Upper lobe of left lung (tissue), 6 donors: ENCODE data around the gene HIVEP3. TPM values are rescaled to one million over a fixed set of nuclear protein-coding genes. Genes with fewer than 3 reads are reported as not detected.

Experiments used
- ATAC-seq, 2 donors: fragments of 200-7000 bp; cut with Tn5 transposase; one replicate each; pipeline ENCODE4 v1.9.1; 2022; ENCODE audit warnings: mild to moderate bottlenecking in 2 of 2, moderate library complexity in 2 of 2; ENCODE audit not compliant: low FRiP score in 2 of 2
- DNase-seq, 2 donors: peaks; one replicate each; pipeline ENCODE4 v3.0.0-alpha.2; 2019 to 2020
- H3K27ac ChIP-seq, 4 donors: fragments of 200-600 bp; sonication (generic); one replicate each; pipeline ENCODE4 v1.5.1; 2016 to 2019
- H3K27me3 ChIP-seq, 4 donors: fragments of 200-600 bp; sonication (generic); one replicate each; pipeline ENCODE4 v1.5.1; 2017 to 2019
- H3K36me3 ChIP-seq, 4 donors: fragments of 200-600 bp; sonication (generic); one replicate each; pipeline ENCODE4 v1.5.1; 2016 to 2019
- H3K4me1 ChIP-seq, 4 donors: fragments of 200-600 bp; sonication (generic); one replicate each; pipeline ENCODE4 v1.5.1; 2018 to 2019
- H3K4me3 ChIP-seq, 4 donors: fragments of 200-600 bp; sonication (generic); one replicate each; pipeline ENCODE4 v1.5.1; 2017 to 2019; ENCODE audit warnings: mild to moderate bottlenecking in 2 of 4, moderate library complexity in 1 of 4
- H3K9me3 ChIP-seq, 4 donors: fragments of 200-600 bp; sonication (generic); one replicate each; pipeline ENCODE4 v1.5.1; 2018 to 2019
- CTCF ChIP-seq, 6 experiments: fragments of 450-650 bp in 4 of 6; fragments of 200-600 bp in 2 of 6; sonication (generic) in 2 of 6; IDR thresholded peaks; one replicate each; pipeline ENCODE4 v1.5.1; 2016 to 2019; ENCODE audit warnings: antibody characterized with exemption in 6 of 6
- EP300 ChIP-seq, 4 donors: sonication (generic); formaldehyde crosslinking; IDR thresholded peaks; one replicate each; pipeline ENCODE4 v1.5.1; 2017; ENCODE audit warnings: antibody characterized with exemption in 4 of 4, control low read depth in 2 of 4
- POLR2A ChIP-seq, 4 donors: fragments of 450-650 bp; IDR thresholded peaks; one replicate each; pipeline ENCODE4 v1.5.1; 2016 to 2017; ENCODE audit warnings: antibody characterized with exemption in 4 of 4, mild to moderate bottlenecking in 2 of 4
- POLR2AphosphoS5 ChIP-seq, 2 donors: sonication (generic); formaldehyde crosslinking; IDR thresholded peaks; one replicate each; pipeline ENCODE4 v1.5.1; 2017; ENCODE audit warnings: antibody characterized with exemption in 2 of 2
- WGBS, 2 donors: methylation state at CpG; one replicate each; pipeline ENCODE4 v1.1.5; 2017 to 2018; 5-methylcytosine and 5-hydroxymethylcytosine counted together
- total RNA-seq, 6 donors: library from RNA; depleted of rRNA in 4 of 6; stranded (reverse); fragments of >200 nt in 4 of 6; gene quantifications; one replicate each; pipeline versions ENCODE4 v1.1.0 to v1.2.1, GENCODE V29; 2016 to 2021
- donor health status: DM: no; HTN: no; CAD: no; lungs with moderate emphysema.
- donor health status: DM: no; HTN: yes; CAD: no; lungs with severe emphysema.

The HIVEP3 gene
- total RNA-seq, 6 donors from 2014 or later, result 9.7 to 23.0 (median 11.6) TPM

GRCh38 chr1:41780916-41781315, 137.8 kb downstream of the HIVEP3 start:
- Histone ChIP-seq H3K36me3 (no peaks in the 10 kb centered on the region), H3K4me1 (peaks cover 11 to 13% (median 12%) of the 10 kb centered on the region in 4 donors), H3K4me3 (no peak overlapping the region), H3K27ac (no peak overlapping the region), H3K9me3 (no peaks in the 10 kb centered on the region), H3K27me3 (no peaks in the 10 kb centered on the region)
- DNase-seq (no peak), ATAC-seq (no peak)
- no peak for TF ChIP-seq POLR2A (IDR thresholded peaks at IDR 0.05)
- no peak for TF ChIP-seq CTCF (IDR thresholded peaks at IDR 0.05)
- no peak for TF ChIP-seq POLR2AphosphoS5 (IDR thresholded peaks at IDR 0.05)
- no peak for TF ChIP-seq EP300 (IDR thresholded peaks at IDR 0.05)
- 98 to 99% methylated on average over 3 of the region's 3 CpGs for WGBS, 2 donors

GRCh38 chr1:41780322-41780721, 138.4 kb downstream of the HIVEP3 start:
- TF ChIP-seq POLR2AphosphoS5 (IDR thresholded peaks at IDR 0.05), result no peak
- TF ChIP-seq CTCF (IDR thresholded peaks at IDR 0.05), result no peak
- no peak for TF ChIP-seq EP300 (IDR thresholded peaks at IDR 0.05)
- TF ChIP-seq POLR2A (IDR thresholded peaks at IDR 0.05), result no peak
- 83 to 96% methylated on average over 1 to 2 of the region's 2 CpGs for WGBS, 2 donors
- Histone ChIP-seq H3K9me3 (no peaks in the 10 kb centered on the region), H3K4me3 (no peak overlapping the region), H3K27me3 (no peaks in the 10 kb centered on the region), H3K4me1 (peaks cover 11 to 13% (median 12%) of the 10 kb centered on the region in 4 donors), H3K36me3 (no peaks in the 10 kb centered on the region), H3K27ac (no peak overlapping the region)
- DNase-seq (no peak), ATAC-seq (no peak)

- Histone ChIP-seq H3K4me3 (no peak overlapping the region), H3K4me1 (peaks cover 11 to 13% (median 12%) of the 10 kb centered on the region in 4 donors), H3K27me3 (no peaks in the 10 kb centered on the region), H3K36me3 (no peaks in the 10 kb centered on the region), H3K9me3 (no peaks in the 10 kb centered on the region), H3K27ac (no peak overlapping the region)
- TF ChIP-seq EP300 (IDR thresholded peaks at IDR 0.05), result no peak
- 95 to 96% methylated on average over 6 of the region's 6 CpGs for WGBS, 2 donors
- ATAC-seq (no peak), DNase-seq (no peak)
Observed at GRCh38 chr1:41779360-41779759, 139.4 kb downstream of the HIVEP3 start.

GRCh38 chr1:41777695-41778094, 141.0 kb downstream of the HIVEP3 start:
- Histone ChIP-seq H3K27me3 (no peaks in the 10 kb centered on the region), H3K4me3 (no peak overlapping the region), H3K36me3 (no peaks in the 10 kb centered on the region), H3K4me1 (peaks cover 13 to 21% (median 17%) of the 10 kb centered on the region in 4 donors), H3K9me3 (no peaks in the 10 kb centered on the region), H3K27ac (no peak overlapping the region)
- TF ChIP-seq POLR2A (IDR thresholded peaks at IDR 0.05), result no peak
- no peak for TF ChIP-seq CTCF (IDR thresholded peaks at IDR 0.05)
- TF ChIP-seq POLR2AphosphoS5 (IDR thresholded peaks at IDR 0.05), result no peak
- TF ChIP-seq EP300 (IDR thresholded peaks at IDR 0.05), result no peak
- DNase-seq, result no peak
- WGBS, 2 donors, result 93 to 95% methylated on average over 10 of the region's 10 CpGs
- ATAC-seq, result no peak

GRCh38 chr1:41776891-41777441, 141.8 kb downstream of the HIVEP3 start:
- Histone ChIP-seq H3K36me3 (no peaks in the 10 kb centered on the region), H3K27ac (peak overlapping the region in 1 of 4 donors; percentile 18), H3K27me3 (no peaks in the 10 kb centered on the region), H3K4me1 (peaks cover 14 to 27% (median 20%) of the 10 kb centered on the region in 4 donors), H3K4me3 (no peak overlapping the region), H3K9me3 (no peaks in the 10 kb centered on the region)
- TF ChIP-seq EP300 (IDR thresholded peaks at IDR 0.05) (no peak), POLR2A (IDR thresholded peaks at IDR 0.05) (no peak), POLR2AphosphoS5 (IDR thresholded peaks at IDR 0.05) (no peak), CTCF (IDR thresholded peaks at IDR 0.05) (no peak)
- DNase-seq (peak in 1 of 2 donors; percentile 68), ATAC-seq (no peak)
- 21 to 59% methylated on average over 2 to 8 of the region's 8 CpGs for WGBS, 2 donors
